HG03469 (cell line): ENCODE measurements around the gene VAC14.
"Not testable (repeated sequence)": the region's sequence is repeated elsewhere in the genome, so short reads cannot be mapped to it uniquely, and the experiment has no call there.

Experiments
- ATAC-seq: cut with Tn5 transposase; IDR thresholded peaks from one replicate; pipeline ENCODE4 v1.9.1; 2021; ENCODE audit warnings: mild to moderate bottlenecking, moderate library complexity, moderate number of reproducible peaks; ENCODE audit not compliant: unreplicated experiment

Gene VAC14

DNA sequence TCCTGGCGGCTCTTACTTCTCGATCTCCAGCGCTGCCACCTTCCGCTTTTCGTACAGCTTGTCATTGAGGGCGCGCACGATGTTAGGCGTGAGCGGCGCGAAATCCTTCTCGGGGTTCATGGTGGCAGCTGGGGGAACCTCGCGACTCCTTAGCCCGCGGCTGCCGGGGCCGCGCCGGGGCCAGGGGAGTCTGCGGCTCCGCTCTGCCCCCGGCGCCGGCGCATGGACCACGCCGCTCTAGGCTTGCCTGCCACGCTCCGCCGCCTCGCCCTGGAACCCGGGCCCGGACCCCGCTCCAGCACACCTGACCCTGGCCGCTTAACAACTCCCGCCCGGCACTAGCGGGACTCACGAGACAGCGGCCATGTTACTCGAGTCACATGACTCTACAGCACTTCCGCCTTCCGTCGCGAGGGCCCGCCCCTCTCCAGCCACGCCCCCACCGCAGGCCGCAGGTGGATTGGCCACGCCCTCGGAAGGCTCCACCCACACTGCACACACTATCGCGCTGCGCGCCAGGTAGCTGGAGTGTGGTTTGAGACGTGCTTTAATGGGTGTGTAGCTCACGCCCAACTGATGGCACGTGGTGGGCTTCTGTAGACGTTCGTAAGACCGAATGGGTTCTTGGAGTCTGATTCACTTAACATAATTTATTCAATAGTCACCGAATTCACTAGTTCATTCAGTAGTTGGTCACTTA, at the start of gene VAC14:
Gene VAC14, minus strand, starts transcription at position 378 of the 700 bp plus-strand sequence. Its CDS starts 258 bp downstream, at position 120.
- ATAC-seq: peak; percentile 86

- ATAC-seq: not testable (repeated sequence)
Measured at GRCh38 chr16:70823498-70824118, 22.6 kb upstream of the VAC14 start.

GRCh38 chr16:70822734-70823133, 21.8 kb upstream of the VAC14 start:
- ATAC-seq: not testable (repeated sequence)

- ATAC-seq: not testable (repeated sequence)
Measured at GRCh38 chr16:70818088-70818487, 17.1 kb upstream of the VAC14 start.

- ATAC-seq: no peak
Measured at GRCh38 chr16:70809392-70810060, 8.6 kb upstream of the VAC14 start.

GRCh38 chr16:70808371-70808770, 7.4 kb upstream of the VAC14 start:
- ATAC-seq: no peak

- no peak for ATAC-seq
Measured at GRCh38 chr16:70805787-70806186, 4.8 kb upstream of the VAC14 start.

DNA sequence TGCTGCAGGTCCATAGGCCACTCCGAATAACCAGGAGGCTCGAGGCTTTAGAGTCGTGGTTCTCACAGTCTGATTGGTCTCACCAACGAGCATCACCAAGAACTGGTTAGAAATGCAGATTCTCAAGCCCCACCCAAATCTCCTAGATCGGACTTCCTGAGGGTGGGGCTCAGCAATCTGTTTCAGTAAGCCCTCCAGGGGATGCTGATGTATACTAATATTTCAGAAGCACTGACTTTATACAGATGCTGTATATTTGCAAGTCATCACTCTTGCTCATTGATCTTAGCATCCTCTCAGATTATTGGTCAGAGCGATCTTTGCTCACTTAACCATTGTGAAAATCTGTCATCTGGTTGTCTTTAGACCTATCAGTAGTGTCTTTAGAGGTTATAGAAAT, 4.4 kb upstream of the VAC14 start:
- no peak for ATAC-seq

DNA sequence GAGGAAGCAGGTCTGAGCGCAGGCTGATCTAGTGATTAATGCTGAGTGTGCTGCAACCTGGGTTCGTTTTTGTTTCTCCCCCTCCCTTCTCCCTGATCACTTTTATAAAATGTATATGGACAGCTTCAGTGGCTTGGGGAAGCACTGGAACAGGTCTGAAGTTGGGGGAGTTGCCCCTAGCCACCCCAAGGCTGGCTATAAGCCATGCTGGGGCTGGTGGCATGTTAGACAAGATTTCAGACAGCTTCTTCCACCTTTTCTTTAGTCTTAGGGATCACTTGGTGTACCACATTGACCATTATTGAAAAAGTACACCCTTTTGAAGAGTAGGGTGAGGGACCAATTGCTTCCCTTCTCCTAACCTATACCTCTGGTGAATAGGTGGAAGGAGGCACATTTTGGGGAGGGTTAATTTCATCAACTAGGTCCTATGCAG, 3.8 kb upstream of the VAC14 start:
- no peak for ATAC-seq

DNA sequence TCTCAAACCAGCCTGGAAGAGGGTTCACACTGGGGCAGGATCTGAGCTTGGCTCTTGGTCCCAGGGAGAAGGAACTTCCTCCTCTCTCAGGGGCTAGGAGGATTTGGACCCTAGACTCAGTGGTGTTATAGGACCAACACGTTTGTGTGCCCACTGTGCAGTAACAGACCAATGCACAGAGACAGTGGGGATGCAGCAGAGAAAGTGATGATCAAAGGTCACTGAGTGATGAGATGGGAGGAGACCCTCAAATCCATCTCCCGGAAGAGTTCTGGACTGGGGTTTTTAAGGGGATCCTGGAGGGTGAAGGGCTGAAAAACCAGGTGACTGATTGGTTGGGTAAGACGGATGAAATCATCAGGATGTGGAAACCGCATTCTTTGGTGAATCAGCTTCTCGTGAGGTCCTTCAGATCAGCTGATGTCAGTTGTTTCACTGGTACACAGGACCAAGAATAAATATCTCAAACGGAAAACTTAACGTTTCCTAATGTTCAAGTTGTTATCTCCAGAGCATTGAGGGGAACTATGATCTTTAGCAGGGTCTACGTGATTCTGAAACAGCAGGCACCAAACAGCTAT, 3.3 kb upstream of the VAC14 start:
- ATAC-seq: no peak

GRCh38 chr16:70803319-70803718, 2.4 kb upstream of the VAC14 start:
- ATAC-seq: no peak

GRCh38 chr16:70801611-70802010, 653 bp upstream of the VAC14 start:
- no peak for ATAC-seq

DNA sequence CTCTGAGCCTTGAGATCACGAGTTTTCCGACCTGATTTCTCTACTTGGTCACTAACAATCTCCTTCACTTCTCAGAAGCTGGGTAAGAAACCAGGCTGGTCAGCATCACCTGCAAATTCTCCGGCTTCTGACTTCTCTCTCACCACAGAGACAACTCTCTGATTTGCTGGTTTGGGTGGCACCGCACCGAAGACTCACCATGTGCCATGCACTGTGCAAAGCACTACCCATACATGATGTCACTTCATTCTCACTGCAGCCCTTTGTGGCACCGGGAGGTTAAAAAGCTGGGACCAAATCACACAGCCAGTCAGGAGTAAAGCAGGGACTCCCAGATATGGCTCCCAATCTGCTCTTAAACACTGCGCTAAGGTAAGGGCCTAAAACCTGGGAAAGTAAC, 647 bp downstream of the VAC14 start:
- ATAC-seq: no peak

- no peak for ATAC-seq
Measured at GRCh38 chr16:70796301-70796700, 4.7 kb downstream of the VAC14 start.

DNA sequence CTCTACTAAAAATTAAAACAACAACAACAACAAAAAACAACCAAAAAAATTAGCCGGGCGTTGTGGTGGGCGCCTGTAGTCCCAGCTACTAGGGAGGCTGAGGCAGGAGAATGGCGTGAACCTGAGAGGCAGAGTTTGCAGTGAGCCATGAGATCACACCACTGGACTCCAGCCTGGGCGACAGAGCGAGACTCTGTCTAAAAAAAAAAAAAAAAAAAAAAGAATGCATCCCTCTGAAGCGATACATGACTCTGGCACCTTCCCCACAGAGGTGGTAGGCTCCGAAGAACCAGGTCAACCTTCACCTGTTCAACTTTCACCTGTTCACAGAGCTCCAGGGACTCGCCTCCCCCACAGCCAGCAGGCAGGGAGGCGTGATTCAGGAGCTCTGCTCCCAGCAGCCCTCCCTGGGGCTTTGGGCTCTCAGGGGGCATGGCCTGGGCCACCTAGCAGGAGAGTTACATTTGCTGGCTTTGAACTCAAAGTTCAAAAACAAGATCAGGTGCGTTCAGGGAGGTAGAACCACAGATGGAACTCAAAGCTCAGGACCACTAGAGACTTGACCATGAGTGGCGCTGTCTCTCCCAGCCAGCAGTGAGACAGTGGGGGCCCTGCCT, 5.6 kb downstream of the VAC14 start:
- ATAC-seq: no peak

- no peak for ATAC-seq
Measured at GRCh38 chr16:70793851-70794502, 7.0 kb downstream of the VAC14 start.

DNA sequence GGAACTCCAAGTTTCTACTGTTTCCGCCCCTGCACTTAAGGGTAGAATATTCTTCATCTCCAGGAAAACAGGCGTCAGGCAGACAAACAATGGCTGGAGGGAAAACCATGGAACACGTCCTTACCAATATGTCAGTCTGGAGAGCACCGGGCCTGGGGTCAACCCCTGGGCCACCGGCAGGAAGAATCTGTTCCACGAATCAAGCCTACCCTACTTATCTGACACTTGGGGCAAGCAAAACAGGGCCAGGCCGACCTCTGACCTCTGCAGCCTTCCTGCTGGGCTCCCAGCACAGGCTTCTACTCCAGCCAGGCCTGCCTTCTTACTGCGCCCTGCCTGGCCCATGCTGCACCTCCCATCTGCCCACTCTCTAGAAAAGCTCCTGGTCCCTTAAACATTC, 10.1 kb downstream of the VAC14 start:
- no peak for ATAC-seq

- no peak for ATAC-seq
Measured at GRCh38 chr16:70789595-70790447, 11.1 kb downstream of the VAC14 start.

DNA sequence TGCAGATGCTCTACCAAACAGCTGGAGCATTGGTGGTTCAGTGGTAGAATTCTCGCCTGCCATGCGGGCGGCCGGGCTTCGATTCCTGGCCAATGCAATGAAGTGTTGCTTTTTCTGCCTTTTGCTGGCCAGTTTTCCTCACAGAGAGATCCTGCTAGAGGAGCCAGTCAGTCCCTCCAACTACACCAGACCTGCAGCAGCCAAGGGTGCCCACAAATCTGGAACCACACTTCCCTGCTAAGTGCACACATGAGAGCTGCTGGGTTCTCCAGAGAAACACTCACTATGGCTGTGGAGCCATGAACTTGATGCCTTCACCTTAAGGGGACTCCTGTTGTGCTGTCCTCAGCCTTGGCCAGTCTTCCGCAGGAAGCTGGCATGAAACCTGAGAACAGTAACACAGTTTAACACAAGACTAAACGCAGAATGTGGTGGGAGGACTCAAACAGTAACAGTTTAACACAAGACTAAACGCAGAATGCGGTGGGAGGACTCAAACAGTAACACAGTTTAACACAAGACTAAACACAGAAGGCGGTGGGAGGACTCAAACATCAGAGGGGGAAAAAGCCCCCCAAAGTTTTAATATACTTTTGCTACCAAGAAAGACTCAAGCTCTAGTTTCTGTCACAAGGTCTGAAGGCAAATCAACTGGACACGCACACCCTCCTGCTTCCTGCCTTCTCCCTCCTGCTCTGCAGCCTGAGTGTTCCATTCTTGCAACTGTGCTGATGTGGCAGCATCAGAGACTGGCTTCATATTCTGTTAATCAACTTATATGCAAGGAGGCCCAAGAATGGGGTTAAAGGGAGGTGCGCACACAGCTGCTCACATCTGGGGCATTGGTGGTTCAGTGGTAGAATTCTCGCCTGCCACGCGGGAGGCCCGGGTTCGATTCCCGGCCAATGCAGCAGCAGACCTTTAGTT, 12.0 kb downstream of the VAC14 start:
- no peak for ATAC-seq
